Measurements from ENCODE around the gene SLCO4A1.

SLCO4A1 gene

GRCh38 chr20:62692176-62692575 is 49.9 kb downstream of the SLCO4A1 start:
- no peak for DNase-seq (ENCODE audit: low spot score)
- no peak for TF ChIP-seq CTCF (IDR thresholded peaks at IDR 0.05)
- no peak overlapping the region for H3K27ac ChIP-seq

GRCh38 chr20:62692801-62693523 is 50.7 kb downstream of the SLCO4A1 start:
- H3K4me3 ChIP-seq, result no peak overlapping the region
- DNase-seq (ENCODE audit: low spot score), result no peak

More at GRCh38 chr20:62692176-62692575, 49.9 kb downstream of the SLCO4A1 start:
- H3K4me3 ChIP-seq, result no peak overlapping the region

GRCh38 chr20:62693524-62693922 is 51.2 kb downstream of the SLCO4A1 start:
- DNase-seq (ENCODE audit: low spot score), result no peak
- Histone ChIP-seq H3K4me3 (no peak overlapping the region), H3K27ac (no peak overlapping the region)
- TF ChIP-seq CTCF (IDR thresholded peaks at IDR 0.05), result no peak

More at GRCh38 chr20:62692801-62693523, 50.7 kb downstream of the SLCO4A1 start:
- no peak overlapping the region for H3K27ac ChIP-seq
- no peak for TF ChIP-seq CTCF (IDR thresholded peaks at IDR 0.05)

- TF ChIP-seq CTCF (IDR thresholded peaks at IDR 0.05), result no peak
- no peak overlapping the region for H3K27ac ChIP-seq
- no peak for DNase-seq (ENCODE audit: low spot score)
- no peak overlapping the region for H3K4me3 ChIP-seq
Observed at GRCh38 chr20:62694106-62694505, 51.8 kb downstream of the SLCO4A1 start.

GRCh38 chr20:62694868-62695267 is 52.6 kb downstream of the SLCO4A1 start:
- Histone ChIP-seq H3K4me3 (no peak overlapping the region), H3K27ac (no peak overlapping the region)
- DNase-seq (ENCODE audit: low spot score), result no peak
- TF ChIP-seq CTCF (IDR thresholded peaks at IDR 0.05), result no peak

GRCh38 chr20:62695448-62696414 is 53.4 kb downstream of the SLCO4A1 start:
- Histone ChIP-seq H3K27ac (no peak overlapping the region), H3K4me3 (no peak overlapping the region)
- no peak for DNase-seq (ENCODE audit: low spot score)
- TF ChIP-seq CTCF (IDR thresholded peaks at IDR 0.05), result no peak
